ENCODE measurements around the gene TCTN2. TPM values are rescaled to one million over a fixed set of nuclear protein-coding genes. Genes with fewer than 3 reads are reported as not detected.

TCTN2 gene
- total and polyA plus RNA-seq, 2 of the 4 experiments (the other 2 are of a cell fraction), result 8.4 to 13.6 TPM

DNA sequence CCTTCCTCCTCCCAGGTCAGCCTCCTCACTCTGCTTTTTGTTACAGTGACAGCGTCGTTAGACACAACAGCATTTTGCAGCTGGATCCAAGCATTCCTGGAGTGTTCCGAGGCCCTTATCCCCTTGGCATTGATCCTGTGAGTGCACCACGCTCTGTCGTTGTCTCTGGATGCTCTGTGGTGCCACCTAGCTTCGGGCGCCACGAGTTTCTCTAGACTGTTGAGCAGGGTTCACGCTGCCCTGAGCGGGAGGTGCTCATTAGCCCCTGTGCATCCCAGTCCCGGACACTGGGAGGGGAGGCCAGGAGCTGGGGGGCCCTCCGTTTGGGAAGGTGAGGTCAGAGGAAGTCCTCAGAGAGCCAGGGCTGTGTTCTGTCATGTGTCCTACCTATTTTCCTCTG is 73.9 kb downstream of the TCTN2 start:
- Histone ChIP-seq H3K9me1 (ENCODE audit: insufficient read depth, low read length) (peaks cover 3% of the 10 kb centered on the region; the same call in 1 of the 2 replicates), H3K4me1 (ENCODE audit: control insufficient read depth, insufficient read depth, low read length) (0 out of 2 replicates have a peak, but pooled peaks cover 1% of the 10 kb centered on the region), H3K27me3 (ENCODE audit: control insufficient read depth, insufficient read depth, low read length) (no peaks in the 10 kb centered on the region), H3K56ac (ENCODE audit: extremely low read depth, insufficient read depth, low read length) (no peak overlapping the region), H2BK5ac (ENCODE audit: low read depth, low read length, poor library complexity, severe bottlenecking) (no peak overlapping the region), H3K79me1 (ENCODE audit: low read depth in 1 of 2, low read length in 2 of 2) (peaks cover 0 to 3% of the 10 kb centered on the region in 2 experiments; a peak in 3 of 4 replicates), H2BK15ac (ENCODE audit: low read depth, low read length) (no peak overlapping the region), H3K4me3 (ENCODE audit: insufficient read depth, low read depth, low read length) (no peak overlapping the region), H2AK9ac (replicated peaks; ENCODE audit: low read depth, low read length, poor library complexity) (no peak overlapping the region), H2AFZ (replicated peaks; ENCODE audit: low read length, poor library complexity) (no peak overlapping the region), H3K4ac (ENCODE audit: low read depth, low read length) (no peak overlapping the region), H3K23ac (ENCODE audit: low read depth, low read length) (no peak overlapping the region), H3K36me3 (ENCODE audit: control insufficient read depth, insufficient read depth, low read length) (peaks cover 38% of the 10 kb centered on the region), H4K8ac (ENCODE audit: low read depth in 2 of 2, low read length in 2 of 2) (no peak overlapping the region), H3K9me3 (ENCODE audit: control insufficient read depth, insufficient read depth, low read length) (no peaks in the 10 kb centered on the region), H2BK20ac (ENCODE audit: low read depth, low read length) (no peak overlapping the region), H3K4me2 (ENCODE audit: low read depth, low read length) (no peak overlapping the region), H3K27ac (ENCODE audit: insufficient read depth, low read length) (no peak overlapping the region), H4K20me1 (ENCODE audit: insufficient read depth, low read length) (no peaks in the 10 kb centered on the region; the same call in 1 of the 2 replicates), H4K5ac (ENCODE audit: low read depth, low read length) (no peak overlapping the region), H3K18ac (ENCODE audit: low read depth, low read length) (no peak overlapping the region), H2AK5ac (ENCODE audit: low read depth, low read length) (no peak overlapping the region), H3K14ac (replicated peaks; ENCODE audit: low read depth, low read length) (no peak overlapping the region), H3K9ac (ENCODE audit: low read depth, low read length) (no peak overlapping the region), H2BK120ac (ENCODE audit: low read depth, low read length) (no peak overlapping the region), H4K91ac (ENCODE audit: insufficient read depth, low read depth, low read length) (no peak overlapping the region)
- ATAC-seq (ENCODE audit: low read depth) (no peak), DNase-seq (no peak)
- in situ Hi-C loops (cut with MboI; ENCODE audit: low sequenced_read_pairs) (no loop called here), intact Hi-C loops (cut with micrococcal nuclease) (no loop called here), dilution Hi-C loops (cut with HindIII; ENCODE audit: low sequenced_read_pairs, unreplicated experiment) (no loop called here)
- no peak for TF ChIP-seq RAD21 (IDR thresholded peaks at IDR 0.05; ENCODE audit: low read length)
- no peak for TF ChIP-seq RFX5 (IDR thresholded peaks at IDR 0.05; ENCODE audit: low read depth, low read length)
- TF ChIP-seq CHD1 (IDR thresholded peaks at IDR 0.05; ENCODE audit: low read depth, low read length), result no peak
- TF ChIP-seq SMC3 (IDR thresholded peaks at IDR 0.05; ENCODE audit: low read depth, low read length), result no peak
- no peak for TF ChIP-seq BHLHE40 (IDR thresholded peaks at IDR 0.05; ENCODE audit: low read depth, low read length)
- TF ChIP-seq, protein P1, sequence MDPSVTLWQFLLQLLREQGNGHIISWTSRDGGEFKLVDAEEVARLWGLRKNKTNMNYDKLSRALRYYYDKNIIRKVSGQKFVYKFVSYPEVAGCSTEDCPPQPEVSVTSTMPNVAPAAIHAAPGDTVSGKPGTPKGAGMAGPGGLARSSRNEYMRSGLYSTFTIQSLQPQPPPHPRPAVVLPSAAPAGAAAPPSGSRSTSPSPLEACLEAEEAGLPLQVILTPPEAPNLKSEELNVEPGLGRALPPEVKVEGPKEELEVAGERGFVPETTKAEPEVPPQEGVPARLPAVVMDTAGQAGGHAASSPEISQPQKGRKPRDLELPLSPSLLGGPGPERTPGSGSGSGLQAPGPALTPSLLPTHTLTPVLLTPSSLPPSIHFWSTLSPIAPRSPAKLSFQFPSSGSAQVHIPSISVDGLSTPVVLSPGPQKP (IDR thresholded peaks at IDR 0.05; ENCODE audit: borderline replicate concordance, low read depth, low read length), result no peak
- TF ChIP-seq, protein P2, sequence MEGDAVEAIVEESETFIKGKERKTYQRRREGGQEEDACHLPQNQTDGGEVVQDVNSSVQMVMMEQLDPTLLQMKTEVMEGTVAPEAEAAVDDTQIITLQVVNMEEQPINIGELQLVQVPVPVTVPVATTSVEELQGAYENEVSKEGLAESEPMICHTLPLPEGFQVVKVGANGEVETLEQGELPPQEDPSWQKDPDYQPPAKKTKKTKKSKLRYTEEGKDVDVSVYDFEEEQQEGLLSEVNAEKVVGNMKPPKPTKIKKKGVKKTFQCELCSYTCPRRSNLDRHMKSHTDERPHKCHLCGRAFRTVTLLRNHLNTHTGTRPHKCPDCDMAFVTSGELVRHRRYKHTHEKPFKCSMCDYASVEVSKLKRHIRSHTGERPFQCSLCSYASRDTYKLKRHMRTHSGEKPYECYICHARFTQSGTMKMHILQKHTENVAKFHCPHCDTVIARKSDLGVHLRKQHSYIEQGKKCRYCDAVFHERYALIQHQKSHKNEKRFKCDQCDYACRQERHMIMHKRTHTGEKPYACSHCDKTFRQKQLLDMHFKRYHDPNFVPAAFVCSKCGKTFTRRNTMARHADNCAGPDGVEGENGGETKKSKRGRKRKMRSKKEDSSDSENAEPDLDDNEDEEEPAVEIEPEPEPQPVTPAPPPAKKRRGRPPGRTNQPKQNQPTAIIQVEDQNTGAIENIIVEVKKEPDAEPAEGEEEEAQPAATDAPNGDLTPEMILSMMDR (conservative IDR thresholded peaks at IDR 0.05; ENCODE audit: low read depth, low read length), result no peak
- no peak for TF ChIP-seq RCOR1 (IDR thresholded peaks at IDR 0.05; ENCODE audit: insufficient replicate concordance, low read length)
- TF ChIP-seq MXI1 (IDR thresholded peaks at IDR 0.05; ENCODE audit: borderline replicate concordance, low read depth, low read length), result no peak
- no peak for TF ChIP-seq FOS (IDR thresholded peaks at IDR 0.05; ENCODE audit: low read depth, low read length)
- TF ChIP-seq CEBPB (IDR thresholded peaks at IDR 0.05; ENCODE audit: low read depth, low read length), result no peak
- TF ChIP-seq POLR2A (IDR thresholded peaks at IDR 0.05; ENCODE audit: low read depth, low read length), result no peak
- 91% methylated on average over 5 of the region's 12 CpGs; no CpG with 5 or more reads in 1 of the 2 experiments for WGBS, 2 experiments (ENCODE audit: extremely low coverage in 2 of 2, insufficient read length in 1 of 2)
- no TSS peak for BruUV-seq (replicated peaks)
- CTCF ChIA-PET, result interaction anchor here (0.7 kb wide), 1 partner anchor 427 kb away, joined by 5 read pairs; no protein-coding TSS in a partner anchor
- POLR2A ChIA-PET (ENCODE audit: unreplicated experiment), result no interaction called here

All from IMR-90 (cell line).